HepG2 (cell line): ENCODE results near the gene TEX22. TPM values are rescaled to one million over a fixed set of nuclear protein-coding genes. Genes with fewer than 3 reads are reported as not detected.

Experiments used
- GLMP ChIP-seq: sonication (generic); formaldehyde crosslinking; IDR thresholded peaks from 2 replicates; pipeline ENCODE4 v1.9.0; 2021; ENCODE audit warnings: missing genetic modification reagents, mild to moderate bottlenecking, borderline replicate concordance
- PPARG ChIP-seq: conservative IDR thresholded peaks from 2 replicates; pipeline ENCODE4 v1.6.1; 2016; ENCODE audit warnings: missing biosample characterization, missing genetic modification reagents
- REL ChIP-seq: sonication (generic); formaldehyde crosslinking; conservative IDR thresholded peaks from 2 replicates; pipeline ENCODE4 v1.8.0; 2022; ENCODE audit warnings: mild to moderate bottlenecking, missing genetic modification reagents, moderate library complexity
- ZNF30 ChIP-seq: sonication (generic); formaldehyde crosslinking; IDR thresholded peaks from 2 replicates; pipeline ENCODE4 v1.5.0; 2020; ENCODE audit warnings: mild to moderate bottlenecking, missing genetic modification reagents
- ZNF496 ChIP-seq: sonication (generic); formaldehyde crosslinking; IDR thresholded peaks from 2 replicates; pipeline ENCODE4 v1.8.1; 2023; ENCODE audit warnings: mild to moderate bottlenecking, moderate library complexity, missing genetic modification reagents; ENCODE audit not compliant: insufficient replicate concordance
- polyA plus RNA-seq, 8 experiments: library from polyadenylated mRNA; depleted of rRNA in 3 of 8; stranded (reverse) in 7 of 8; unstranded in 1 of 8; fragments of >200 nt; fragmentation: Illumina TruSeq in 4 of 8; extraction: Trizol in 4 of 8; gene quantifications; 2 replicates each; pipeline versions ENCODE4 v1.2.1 to v1.2.3, GENCODE V29; 2011 to 2016; ENCODE audit warnings: low read depth in 4 of 8, missing spikeins in 1 of 8, mixed read lengths in 1 of 8; ENCODE audit not compliant: insufficient read depth in 1 of 8
- total RNA-seq, 5 experiments: library from RNA; depleted of rRNA; stranded (reverse); fragments of >200 nt; fragmentation: Illumina TruSeq; extraction: Trizol; gene quantifications; 2 replicates each; pipeline ENCODE4 v1.2.3, GENCODE V29; 2016; ENCODE audit warnings: low read depth in 1 of 5
- TF ChIP-seq, protein P1 (sequence below): sonication (generic); formaldehyde crosslinking; conservative IDR thresholded peaks from 2 replicates; pipeline ENCODE4 v1.4.0; 2020; ENCODE audit warnings: missing genetic modification reagents
- TF ChIP-seq, protein P2 (sequence below), 2 experiments: fragments of 450-650 bp in 1 of 2; sonication (generic) in 1 of 2; formaldehyde crosslinking in 1 of 2; IDR thresholded peaks; 2 replicates each; pipeline versions ENCODE4 v1.6.1 to v1.8.0; 2016 to 2022; ENCODE audit warnings: antibody characterized with exemption in 1 of 2, mild to moderate bottlenecking in 1 of 2, missing genetic modification reagents in 1 of 2

TEX22 gene
- total and polyA plus RNA-seq, 2 of the 13 experiments (the other 11 are each of a cell fraction or from before 2014, with no cell fraction given): 0.07 to 0.27 TPM

DNA sequence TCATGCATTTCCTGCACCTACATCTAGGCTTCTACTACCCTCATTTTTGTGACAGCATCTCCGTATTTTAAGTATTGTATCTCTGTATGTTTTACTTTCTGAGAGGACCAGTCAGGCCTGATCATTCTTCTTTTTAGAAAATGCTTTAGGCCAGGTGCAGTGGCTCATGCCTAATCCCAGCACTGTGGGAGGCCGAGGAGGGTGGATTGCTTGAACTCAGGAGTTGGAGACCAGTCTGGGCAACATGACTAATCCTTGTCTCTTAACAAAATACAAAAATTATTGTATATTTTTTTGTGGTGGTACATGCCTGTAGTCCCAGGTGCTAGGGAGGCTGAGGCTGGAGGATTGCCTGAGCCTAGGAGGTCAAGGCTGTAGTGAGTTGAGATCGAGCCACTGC, 46.9 kb upstream of the TEX22 start (continued):
- TF ChIP-seq GLMP (CRISPR knock-in tag) (no peak), ZNF30 (CRISPR knock-in tag) (no peak), PPARG (CRISPR knock-in tag) (no peak), REL (CRISPR knock-in tag) (no peak), ZNF496 (CRISPR knock-in tag) (no peak)
- TF ChIP-seq, protein P1, sequence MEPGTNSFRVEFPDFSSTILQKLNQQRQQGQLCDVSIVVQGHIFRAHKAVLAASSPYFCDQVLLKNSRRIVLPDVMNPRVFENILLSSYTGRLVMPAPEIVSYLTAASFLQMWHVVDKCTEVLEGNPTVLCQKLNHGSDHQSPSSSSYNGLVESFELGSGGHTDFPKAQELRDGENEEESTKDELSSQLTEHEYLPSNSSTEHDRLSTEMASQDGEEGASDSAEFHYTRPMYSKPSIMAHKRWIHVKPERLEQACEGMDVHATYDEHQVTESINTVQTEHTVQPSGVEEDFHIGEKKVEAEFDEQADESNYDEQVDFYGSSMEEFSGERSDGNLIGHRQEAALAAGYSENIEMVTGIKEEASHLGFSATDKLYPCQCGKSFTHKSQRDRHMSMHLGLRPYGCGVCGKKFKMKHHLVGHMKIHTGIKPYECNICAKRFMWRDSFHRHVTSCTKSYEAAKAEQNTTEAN (CRISPR knock-in tag): no peak
- TF ChIP-seq, protein P2, sequence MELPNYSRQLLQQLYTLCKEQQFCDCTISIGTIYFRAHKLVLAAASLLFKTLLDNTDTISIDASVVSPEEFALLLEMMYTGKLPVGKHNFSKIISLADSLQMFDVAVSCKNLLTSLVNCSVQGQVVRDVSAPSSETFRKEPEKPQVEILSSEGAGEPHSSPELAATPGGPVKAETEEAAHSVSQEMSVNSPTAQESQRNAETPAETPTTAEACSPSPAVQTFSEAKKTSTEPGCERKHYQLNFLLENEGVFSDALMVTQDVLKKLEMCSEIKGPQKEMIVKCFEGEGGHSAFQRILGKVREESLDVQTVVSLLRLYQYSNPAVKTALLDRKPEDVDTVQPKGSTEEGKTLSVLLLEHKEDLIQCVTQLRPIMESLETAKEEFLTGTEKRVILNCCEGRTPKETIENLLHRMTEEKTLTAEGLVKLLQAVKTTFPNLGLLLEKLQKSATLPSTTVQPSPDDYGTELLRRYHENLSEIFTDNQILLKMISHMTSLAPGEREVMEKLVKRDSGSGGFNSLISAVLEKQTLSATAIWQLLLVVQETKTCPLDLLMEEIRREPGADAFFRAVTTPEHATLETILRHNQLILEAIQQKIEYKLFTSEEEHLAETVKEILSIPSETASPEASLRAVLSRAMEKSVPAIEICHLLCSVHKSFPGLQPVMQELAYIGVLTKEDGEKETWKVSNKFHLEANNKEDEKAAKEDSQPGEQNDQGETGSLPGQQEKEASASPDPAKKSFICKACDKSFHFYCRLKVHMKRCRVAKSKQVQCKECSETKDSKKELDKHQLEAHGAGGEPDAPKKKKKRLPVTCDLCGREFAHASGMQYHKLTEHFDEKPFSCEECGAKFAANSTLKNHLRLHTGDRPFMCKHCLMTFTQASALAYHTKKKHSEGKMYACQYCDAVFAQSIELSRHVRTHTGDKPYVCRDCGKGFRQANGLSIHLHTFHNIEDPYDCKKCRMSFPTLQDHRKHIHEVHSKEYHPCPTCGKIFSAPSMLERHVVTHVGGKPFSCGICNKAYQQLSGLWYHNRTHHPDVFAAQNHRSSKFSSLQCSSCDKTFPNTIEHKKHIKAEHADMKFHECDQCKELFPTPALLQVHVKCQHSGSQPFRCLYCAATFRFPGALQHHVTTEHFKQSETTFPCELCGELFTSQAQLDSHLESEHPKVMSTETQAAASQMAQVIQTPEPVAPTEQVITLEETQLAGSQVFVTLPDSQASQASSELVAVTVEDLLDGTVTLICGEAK (IDR thresholded peaks at IDR 0.05): no peak
- TF ChIP-seq, protein P2 (CRISPR knock-in tag; IDR thresholded peaks at IDR 0.05): no peak
